ENCODE data around the gene INPP5K. TPM values are rescaled to one million over a fixed set of nuclear protein-coding genes. Genes with fewer than 3 reads are reported as not detected.

The INPP5K gene
- total RNA-seq, 6 experiments from 2014 or later, result 12.7 to 22.6 (median 18.2) TPM

DNA sequence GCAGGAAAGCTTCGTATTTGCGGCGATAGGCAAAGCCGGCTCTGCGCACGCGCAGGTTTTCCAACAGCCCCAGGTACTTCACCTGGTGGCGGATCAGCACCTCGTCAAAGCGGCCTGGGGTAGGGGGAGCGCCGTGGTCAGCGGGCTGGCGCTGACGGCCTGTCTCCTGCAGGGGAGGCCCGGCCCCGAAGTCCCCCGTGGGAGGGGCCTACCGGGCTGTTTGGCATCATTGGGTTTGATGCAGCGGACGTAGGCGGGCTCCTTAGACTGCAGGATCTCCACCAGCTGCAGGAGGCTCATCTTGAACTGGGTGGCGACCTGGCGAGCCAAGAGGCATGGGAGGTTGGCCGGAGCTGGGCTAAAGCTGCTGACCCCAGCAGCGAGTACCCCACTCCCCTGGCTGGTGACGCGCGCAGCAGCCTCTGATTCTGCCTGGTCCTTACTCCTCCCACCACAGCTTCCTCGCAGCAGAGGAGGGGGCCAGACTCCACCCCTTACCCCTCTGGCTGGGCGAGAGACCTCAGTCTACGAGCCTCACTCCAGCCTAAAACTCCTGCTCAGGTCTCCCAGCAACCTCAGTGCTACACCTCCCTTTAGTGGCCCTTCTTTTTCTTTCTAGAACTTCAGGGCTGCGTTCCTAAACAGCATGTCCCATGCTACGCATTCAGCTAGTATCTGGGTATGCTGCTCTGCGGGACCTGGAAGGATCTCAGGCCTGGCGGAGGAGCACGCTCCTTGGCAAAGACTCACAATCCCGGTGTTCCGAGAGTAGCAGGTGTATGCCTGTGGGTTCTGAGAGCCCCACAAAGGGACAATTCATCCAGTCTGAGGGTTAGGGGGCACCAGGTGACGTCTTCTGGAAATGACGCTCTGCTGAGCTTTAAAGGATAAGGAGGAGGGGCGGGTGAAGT is 44.2 kb downstream of the INPP5K start:
- no peak for TF ChIP-seq CTCF (IDR thresholded peaks at IDR 0.05)
- no peak for TF ChIP-seq POLR2A (IDR thresholded peaks at IDR 0.05)
- H3K4me1 ChIP-seq, result peaks cover 0 to 15% (median 6%) of the 10 kb centered on the region in 4 donors
- H3K27ac ChIP-seq, result no peak overlapping the region
- no peak for ATAC-seq
- intact Hi-C loops (cut with DNase I), result no loop called here
- 94% methylated on average over 12 of the region's 42 CpGs for whole genome bisulfite sequencing (ENCODE audit: insufficient coverage, low coverage, low lambda C conversion rate, missing lambda C conversion rate)
- peak in 2 of 3 donors; percentile 46 to 52 for DNase-seq
- H3K27me3 ChIP-seq, result no peaks in the 10 kb centered on the region
- H3K36me3 ChIP-seq, result peaks cover 0 to 20% (median 9%) of the 10 kb centered on the region in 4 donors
- H3K4me3 ChIP-seq, result no peak overlapping the region
- H3K9me3 ChIP-seq, result no peaks in the 10 kb centered on the region

- no peaks in the 10 kb centered on the region for H3K9me3 ChIP-seq
- H3K4me3 ChIP-seq, result no peak overlapping the region
- TF ChIP-seq CTCF (IDR thresholded peaks at IDR 0.05), result no peak
- H3K27ac ChIP-seq, result no peak overlapping the region
- ATAC-seq, result no peak
- peaks cover 0 to 15% (median 6%) of the 10 kb centered on the region in 4 donors for H3K4me1 ChIP-seq
- DNase-seq, result peak in 2 of 3 donors; percentile 44
- intact Hi-C loops (cut with DNase I), result no loop called here
- peaks cover 0 to 23% (median 7%) of the 10 kb centered on the region in 4 donors for H3K36me3 ChIP-seq
- no peaks in the 10 kb centered on the region for H3K27me3 ChIP-seq
- whole genome bisulfite sequencing (ENCODE audit: insufficient coverage, low coverage, low lambda C conversion rate, missing lambda C conversion rate), result 84% methylated on average over 6 of the region's 15 CpGs
These were observed 44.9 kb downstream of the INPP5K start for GRCh38 chr17:1471490-1471889.

GRCh38 chr17:1470755-1471462 is 45.5 kb downstream of the INPP5K start:
- Histone ChIP-seq H3K27ac (no peak overlapping the region), H3K4me1 (peaks cover 0 to 15% (median 6%) of the 10 kb centered on the region in 4 donors), H3K9me3 (no peaks in the 10 kb centered on the region), H3K36me3 (peaks cover 0 to 17% (median 4%) of the 10 kb centered on the region in 4 donors), H3K27me3 (no peaks in the 10 kb centered on the region), H3K4me3 (no peak overlapping the region)
- DNase-seq, result peak in 2 of 3 donors; percentile 43 to 58
- WGBS (ENCODE audit: insufficient coverage, low coverage, low lambda C conversion rate, missing lambda C conversion rate), result 71% methylated on average over 7 of the region's 25 CpGs
- no peak for TF ChIP-seq CTCF (IDR thresholded peaks at IDR 0.05)
- TF ChIP-seq POLR2A (IDR thresholded peaks at IDR 0.05), result no peak
- no peak for ATAC-seq
- intact Hi-C loops (cut with DNase I), result no loop called here

DNA sequence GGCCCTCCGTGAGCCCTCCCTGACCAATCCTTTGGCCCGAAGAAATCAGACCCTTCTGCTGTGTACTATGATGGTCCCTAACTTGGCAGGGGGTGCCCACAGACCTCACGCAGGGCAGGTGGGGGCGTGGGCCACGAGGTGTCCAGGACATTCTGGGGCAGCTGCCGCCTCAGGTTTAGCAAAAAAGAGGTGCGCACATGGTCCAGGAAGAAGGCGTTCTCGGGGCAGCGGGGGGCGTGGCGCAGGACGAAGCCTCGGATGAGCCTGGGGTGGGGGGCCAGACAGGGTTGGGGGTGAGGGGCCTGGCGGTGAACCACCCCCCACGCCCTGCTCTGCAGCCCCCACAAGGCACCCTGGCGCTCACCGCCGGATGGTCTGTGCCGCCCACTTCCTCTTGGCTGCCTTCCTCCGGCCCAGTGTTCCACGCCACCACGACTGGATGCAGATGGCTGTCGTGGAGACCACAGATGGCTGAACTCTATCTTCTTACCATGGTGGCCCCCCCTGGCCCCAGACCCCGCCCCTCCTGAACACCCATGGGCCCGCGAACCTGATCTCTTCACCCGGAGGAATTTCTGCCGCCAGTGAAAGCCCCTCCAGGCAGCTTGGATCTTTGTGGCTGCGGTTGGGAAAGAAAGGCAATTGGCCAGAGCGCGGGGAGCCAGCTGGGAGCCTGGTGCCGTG is 46.2 kb downstream of the INPP5K start:
- DNase-seq, result peak in 1 of 3 donors; percentile 46
- no peak for ATAC-seq
- 90% methylated on average over 14 of the region's 33 CpGs for WGBS (ENCODE audit: insufficient coverage, low coverage, low lambda C conversion rate, missing lambda C conversion rate)
- TF ChIP-seq CTCF (IDR thresholded peaks at IDR 0.05) (no peak), POLR2A (IDR thresholded peaks at IDR 0.05) (no peak)
- Histone ChIP-seq H3K27me3 (no peaks in the 10 kb centered on the region), H3K4me3 (no peak overlapping the region), H3K27ac (no peak overlapping the region), H3K4me1 (peaks cover 0 to 15% (median 6%) of the 10 kb centered on the region in 4 donors), H3K36me3 (peaks cover 0 to 17% (median under 1%) of the 10 kb centered on the region in 4 donors), H3K9me3 (no peaks in the 10 kb centered on the region)
- intact Hi-C loops (cut with DNase I), result no loop called here

Data from right lobe of liver (tissue), 6 donors.